ENCODE data around the gene ALK.

ALK gene

GRCh38 chr2:29397713-29398112 lies 523.7 kb downstream of the ALK start:
- no peaks in the 10 kb centered on the region for H3K27me3 ChIP-seq (ENCODE audit: control insufficient read depth, insufficient read depth, low read length)
- H3K36me3 ChIP-seq (ENCODE audit: control insufficient read depth, insufficient read depth, low read length): no peaks in the 10 kb centered on the region
- no peaks in the 10 kb centered on the region for H3K4me1 ChIP-seq (ENCODE audit: control insufficient read depth, insufficient read depth, low read length)
- H3K9me3 ChIP-seq (ENCODE audit: control insufficient read depth, insufficient read depth, low read length): no peaks in the 10 kb centered on the region
- H3K4me3 ChIP-seq (ENCODE audit: low read depth, low read length): no peak overlapping the region
- H3K9ac ChIP-seq (ENCODE audit: low read depth, low read length): no peak overlapping the region

GRCh38 chr2:29397039-29397438 lies 524.3 kb downstream of the ALK start:
- Histone ChIP-seq H3K4me3 (ENCODE audit: low read depth, low read length) (no peak overlapping the region), H3K4me1 (ENCODE audit: control insufficient read depth, insufficient read depth, low read length) (no peaks in the 10 kb centered on the region), H3K36me3 (ENCODE audit: control insufficient read depth, insufficient read depth, low read length) (no peaks in the 10 kb centered on the region), H3K27me3 (ENCODE audit: control insufficient read depth, insufficient read depth, low read length) (no peaks in the 10 kb centered on the region), H3K9me3 (ENCODE audit: control insufficient read depth, insufficient read depth, low read length) (no peaks in the 10 kb centered on the region), H3K9ac (ENCODE audit: low read depth, low read length) (no peak overlapping the region)

- H3K9ac ChIP-seq (ENCODE audit: low read depth, low read length): no peak overlapping the region
- H3K36me3 ChIP-seq (ENCODE audit: control insufficient read depth, insufficient read depth, low read length): no peaks in the 10 kb centered on the region
- H3K4me1 ChIP-seq (ENCODE audit: control insufficient read depth, insufficient read depth, low read length): no peaks in the 10 kb centered on the region
- H3K4me3 ChIP-seq (ENCODE audit: low read depth, low read length): no peak overlapping the region
- no peaks in the 10 kb centered on the region for H3K27me3 ChIP-seq (ENCODE audit: control insufficient read depth, insufficient read depth, low read length)
- H3K9me3 ChIP-seq (ENCODE audit: control insufficient read depth, insufficient read depth, low read length): no peaks in the 10 kb centered on the region
Measured at GRCh38 chr2:29394981-29395350, 526.4 kb downstream of the ALK start.

GRCh38 chr2:29394311-29394980 lies 526.9 kb downstream of the ALK start:
- no peaks in the 10 kb centered on the region for H3K9me3 ChIP-seq (ENCODE audit: control insufficient read depth, insufficient read depth, low read length)
- no peaks in the 10 kb centered on the region for H3K36me3 ChIP-seq (ENCODE audit: control insufficient read depth, insufficient read depth, low read length)
- no peaks in the 10 kb centered on the region for H3K4me1 ChIP-seq (ENCODE audit: control insufficient read depth, insufficient read depth, low read length)
- no peaks in the 10 kb centered on the region for H3K27me3 ChIP-seq (ENCODE audit: control insufficient read depth, insufficient read depth, low read length)
- no peak overlapping the region for H3K4me3 ChIP-seq (ENCODE audit: low read depth, low read length)
- H3K9ac ChIP-seq (ENCODE audit: low read depth, low read length): no peak overlapping the region

- Histone ChIP-seq H3K4me3 (ENCODE audit: low read depth, low read length) (no peak overlapping the region), H3K4me1 (ENCODE audit: control insufficient read depth, insufficient read depth, low read length) (no peaks in the 10 kb centered on the region), H3K9me3 (ENCODE audit: control insufficient read depth, insufficient read depth, low read length) (no peaks in the 10 kb centered on the region), H3K27me3 (ENCODE audit: control insufficient read depth, insufficient read depth, low read length) (no peaks in the 10 kb centered on the region), H3K9ac (ENCODE audit: low read depth, low read length) (no peak overlapping the region), H3K36me3 (ENCODE audit: control insufficient read depth, insufficient read depth, low read length) (no peaks in the 10 kb centered on the region)
Measured at GRCh38 chr2:29393676-29394075, 527.7 kb downstream of the ALK start.

- Histone ChIP-seq H3K27me3 (ENCODE audit: control insufficient read depth, insufficient read depth, low read length) (no peaks in the 10 kb centered on the region), H3K9ac (ENCODE audit: low read depth, low read length) (no peak overlapping the region), H3K4me3 (ENCODE audit: low read depth, low read length) (no peak overlapping the region), H3K36me3 (ENCODE audit: control insufficient read depth, insufficient read depth, low read length) (no peaks in the 10 kb centered on the region), H3K9me3 (ENCODE audit: control insufficient read depth, insufficient read depth, low read length) (no peaks in the 10 kb centered on the region), H3K4me1 (ENCODE audit: control insufficient read depth, insufficient read depth, low read length) (no peaks in the 10 kb centered on the region)
Measured at GRCh38 chr2:29392774-29393173, 528.6 kb downstream of the ALK start.

GRCh38 chr2:29390136-29390535 lies 531.2 kb downstream of the ALK start:
- no peaks in the 10 kb centered on the region for H3K27me3 ChIP-seq (ENCODE audit: control insufficient read depth, insufficient read depth, low read length)
- no peaks in the 10 kb centered on the region for H3K9me3 ChIP-seq (ENCODE audit: control insufficient read depth, insufficient read depth, low read length)
- no peak overlapping the region for H3K4me3 ChIP-seq (ENCODE audit: low read depth, low read length)
- no peaks in the 10 kb centered on the region for H3K4me1 ChIP-seq (ENCODE audit: control insufficient read depth, insufficient read depth, low read length)
- no peak overlapping the region for H3K9ac ChIP-seq (ENCODE audit: low read depth, low read length)
- no peaks in the 10 kb centered on the region for H3K36me3 ChIP-seq (ENCODE audit: control insufficient read depth, insufficient read depth, low read length)

GRCh38 chr2:29389686-29390085 lies 531.7 kb downstream of the ALK start:
- Histone ChIP-seq H3K4me3 (ENCODE audit: low read depth, low read length) (no peak overlapping the region), H3K9ac (ENCODE audit: low read depth, low read length) (no peak overlapping the region), H3K9me3 (ENCODE audit: control insufficient read depth, insufficient read depth, low read length) (no peaks in the 10 kb centered on the region), H3K36me3 (ENCODE audit: control insufficient read depth, insufficient read depth, low read length) (no peaks in the 10 kb centered on the region), H3K27me3 (ENCODE audit: control insufficient read depth, insufficient read depth, low read length) (no peaks in the 10 kb centered on the region), H3K4me1 (ENCODE audit: control insufficient read depth, insufficient read depth, low read length) (no peaks in the 10 kb centered on the region)

GRCh38 chr2:29388071-29388470 lies 533.3 kb downstream of the ALK start:
- H3K9ac ChIP-seq (ENCODE audit: low read depth, low read length): no peak overlapping the region
- no peak overlapping the region for H3K4me3 ChIP-seq (ENCODE audit: low read depth, low read length)
- no peaks in the 10 kb centered on the region for H3K4me1 ChIP-seq (ENCODE audit: control insufficient read depth, insufficient read depth, low read length)
- H3K36me3 ChIP-seq (ENCODE audit: control insufficient read depth, insufficient read depth, low read length): no peaks in the 10 kb centered on the region
- H3K9me3 ChIP-seq (ENCODE audit: control insufficient read depth, insufficient read depth, low read length): no peaks in the 10 kb centered on the region
- H3K27me3 ChIP-seq (ENCODE audit: control insufficient read depth, insufficient read depth, low read length): no peaks in the 10 kb centered on the region

- Histone ChIP-seq H3K9me3 (ENCODE audit: control insufficient read depth, insufficient read depth, low read length) (no peaks in the 10 kb centered on the region), H3K4me1 (ENCODE audit: control insufficient read depth, insufficient read depth, low read length) (no peaks in the 10 kb centered on the region), H3K9ac (ENCODE audit: low read depth, low read length) (no peak overlapping the region), H3K36me3 (ENCODE audit: control insufficient read depth, insufficient read depth, low read length) (no peaks in the 10 kb centered on the region), H3K4me3 (ENCODE audit: low read depth, low read length) (no peak overlapping the region), H3K27me3 (ENCODE audit: control insufficient read depth, insufficient read depth, low read length) (no peaks in the 10 kb centered on the region)
Measured at GRCh38 chr2:29382486-29382885, 538.9 kb downstream of the ALK start.

GRCh38 chr2:29377788-29378187 lies 543.6 kb downstream of the ALK start:
- H3K9ac ChIP-seq (ENCODE audit: low read depth, low read length): no peak overlapping the region
- H3K9me3 ChIP-seq (ENCODE audit: control insufficient read depth, insufficient read depth, low read length): no peaks in the 10 kb centered on the region
- H3K4me3 ChIP-seq (ENCODE audit: low read depth, low read length): no peak overlapping the region
- peaks cover 4% of the 10 kb centered on the region for H3K4me1 ChIP-seq (ENCODE audit: control insufficient read depth, insufficient read depth, low read length)
- no peaks in the 10 kb centered on the region for H3K36me3 ChIP-seq (ENCODE audit: control insufficient read depth, insufficient read depth, low read length)
- no peaks in the 10 kb centered on the region for H3K27me3 ChIP-seq (ENCODE audit: control insufficient read depth, insufficient read depth, low read length)

GRCh38 chr2:29376541-29376940 lies 544.8 kb downstream of the ALK start:
- Histone ChIP-seq H3K36me3 (ENCODE audit: control insufficient read depth, insufficient read depth, low read length) (no peaks in the 10 kb centered on the region), H3K9ac (ENCODE audit: low read depth, low read length) (no peak overlapping the region), H3K9me3 (ENCODE audit: control insufficient read depth, insufficient read depth, low read length) (no peaks in the 10 kb centered on the region), H3K27me3 (ENCODE audit: control insufficient read depth, insufficient read depth, low read length) (no peaks in the 10 kb centered on the region), H3K4me1 (ENCODE audit: control insufficient read depth, insufficient read depth, low read length) (peaks cover 4% of the 10 kb centered on the region), H3K4me3 (ENCODE audit: low read depth, low read length) (no peak overlapping the region)

Measured in iPS-15b (cell line).